GM10847 (cell line): ENCODE results near the gene NUFIP2.

ENCODE experiments used
- POLR2A ChIP-seq: IDR thresholded peaks from 2 replicates; pipeline ENCODE4 v1.6.1; 2011; ENCODE audit not compliant: insufficient read length; ENCODE audit errors: extremely low read depth

NUFIP2 gene, protein sequence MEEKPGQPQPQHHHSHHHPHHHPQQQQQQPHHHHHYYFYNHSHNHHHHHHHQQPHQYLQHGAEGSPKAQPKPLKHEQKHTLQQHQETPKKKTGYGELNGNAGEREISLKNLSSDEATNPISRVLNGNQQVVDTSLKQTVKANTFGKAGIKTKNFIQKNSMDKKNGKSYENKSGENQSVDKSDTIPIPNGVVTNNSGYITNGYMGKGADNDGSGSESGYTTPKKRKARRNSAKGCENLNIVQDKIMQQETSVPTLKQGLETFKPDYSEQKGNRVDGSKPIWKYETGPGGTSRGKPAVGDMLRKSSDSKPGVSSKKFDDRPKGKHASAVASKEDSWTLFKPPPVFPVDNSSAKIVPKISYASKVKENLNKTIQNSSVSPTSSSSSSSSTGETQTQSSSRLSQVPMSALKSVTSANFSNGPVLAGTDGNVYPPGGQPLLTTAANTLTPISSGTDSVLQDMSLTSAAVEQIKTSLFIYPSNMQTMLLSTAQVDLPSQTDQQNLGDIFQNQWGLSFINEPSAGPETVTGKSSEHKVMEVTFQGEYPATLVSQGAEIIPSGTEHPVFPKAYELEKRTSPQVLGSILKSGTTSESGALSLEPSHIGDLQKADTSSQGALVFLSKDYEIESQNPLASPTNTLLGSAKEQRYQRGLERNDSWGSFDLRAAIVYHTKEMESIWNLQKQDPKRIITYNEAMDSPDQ

DNA sequence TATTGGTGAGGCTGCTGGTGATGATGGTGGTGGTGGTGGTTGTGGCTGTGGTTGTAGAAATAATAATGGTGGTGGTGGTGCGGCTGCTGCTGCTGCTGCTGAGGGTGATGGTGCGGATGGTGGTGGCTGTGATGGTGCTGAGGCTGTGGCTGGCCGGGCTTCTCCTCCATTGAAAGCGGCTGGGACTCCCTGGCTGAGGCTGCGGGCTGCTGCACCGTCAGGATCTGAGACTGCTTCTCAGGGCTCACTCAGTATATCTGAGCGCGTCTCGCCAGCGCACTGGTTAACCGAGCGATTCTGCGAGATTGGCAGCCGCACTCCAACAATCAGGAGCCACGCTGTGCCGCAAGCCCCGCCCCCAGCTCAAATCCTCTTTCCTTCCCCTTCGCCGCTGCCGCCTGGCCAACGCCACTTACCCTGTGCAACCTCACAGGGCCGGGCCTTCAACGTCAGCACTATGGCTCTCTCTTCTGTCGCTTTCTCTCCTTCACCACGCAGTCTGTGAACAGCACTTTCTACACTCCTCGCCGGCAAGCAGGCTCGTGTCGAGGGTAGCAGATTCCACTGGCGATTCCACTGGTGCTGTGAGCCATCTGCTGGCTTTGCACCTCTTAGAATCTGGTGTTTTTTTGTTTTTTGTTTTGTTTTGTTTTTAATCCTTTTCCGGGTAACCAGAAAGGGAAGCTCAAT, at the start of gene NUFIP2:
Gene NUFIP2, minus strand, starts transcription at position 259 of the 690 bp plus-strand sequence. Its CDS starts 89 bp downstream, at position 170.
- peak; percentile 99 for TF ChIP-seq POLR2A

DNA sequence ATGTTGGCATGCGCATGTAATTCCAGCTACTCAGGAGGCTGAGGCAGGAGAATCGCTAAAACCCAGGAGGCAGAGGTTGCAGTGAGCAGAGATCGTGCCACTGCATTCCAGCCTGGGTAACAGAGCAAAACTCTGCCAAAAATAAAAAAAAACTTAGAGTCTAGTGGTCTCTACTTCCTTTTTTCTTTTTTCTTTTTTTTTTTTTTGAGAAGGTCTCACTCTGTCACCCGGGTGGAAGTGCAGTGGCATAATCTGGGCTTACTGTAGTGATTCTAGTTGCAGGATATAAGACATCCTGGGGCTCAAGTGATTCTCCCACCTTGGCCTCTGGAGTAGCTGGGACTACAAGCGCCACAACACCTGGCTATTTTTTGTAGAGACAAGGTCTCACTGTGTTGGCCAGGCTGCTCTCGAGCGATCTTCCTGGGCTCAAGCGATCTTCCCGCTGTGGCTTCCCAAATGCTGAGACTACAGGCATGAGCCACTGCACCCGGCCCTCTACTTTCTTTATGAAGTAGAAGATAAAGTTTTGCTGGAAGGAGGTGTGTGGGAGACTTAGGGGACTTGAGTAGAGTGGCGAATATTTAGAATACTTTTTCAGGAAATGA, 48.3 kb upstream of the NUFIP2 start:
- no peak for TF ChIP-seq POLR2A

DNA sequence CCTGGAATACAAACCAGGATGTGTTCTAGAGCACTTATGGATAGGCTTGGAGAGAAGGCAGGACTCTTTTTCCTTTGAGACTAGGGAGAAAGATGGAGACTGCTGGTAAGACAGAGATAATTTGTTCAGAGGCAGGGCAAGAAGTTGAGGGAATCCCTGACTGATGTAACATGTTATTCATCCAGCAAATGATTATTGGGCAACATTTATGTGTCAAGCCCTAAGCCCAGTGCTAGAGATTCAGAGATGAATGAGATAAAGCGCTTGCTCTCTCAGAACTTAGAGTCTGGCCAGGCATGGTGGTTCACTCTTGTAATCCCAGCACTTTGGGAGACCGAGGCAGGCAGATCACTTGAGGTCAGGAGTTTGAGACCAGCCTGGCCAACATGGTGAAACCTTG, 47.8 kb upstream of the NUFIP2 start:
- no peak for TF ChIP-seq POLR2A

DNA sequence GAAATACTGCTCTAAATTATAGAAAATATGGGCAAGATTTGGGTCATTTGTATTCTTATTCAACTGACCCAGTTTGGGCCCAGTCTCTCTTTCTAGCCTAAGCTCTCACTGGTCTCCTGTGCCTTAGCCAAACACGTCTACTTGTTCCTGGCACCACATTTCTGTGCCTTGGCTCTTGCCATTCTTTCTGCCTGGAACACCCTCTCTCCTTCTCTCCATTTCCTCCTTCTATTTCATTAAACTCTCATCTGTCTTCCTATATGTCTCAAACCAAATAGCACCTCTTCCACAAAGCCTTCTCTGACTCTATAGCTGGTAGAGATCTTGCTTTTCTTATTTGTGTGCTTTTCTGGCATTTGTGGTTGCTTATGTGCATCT, 37.7 kb upstream of the NUFIP2 start:
- TF ChIP-seq POLR2A = no peak

DNA sequence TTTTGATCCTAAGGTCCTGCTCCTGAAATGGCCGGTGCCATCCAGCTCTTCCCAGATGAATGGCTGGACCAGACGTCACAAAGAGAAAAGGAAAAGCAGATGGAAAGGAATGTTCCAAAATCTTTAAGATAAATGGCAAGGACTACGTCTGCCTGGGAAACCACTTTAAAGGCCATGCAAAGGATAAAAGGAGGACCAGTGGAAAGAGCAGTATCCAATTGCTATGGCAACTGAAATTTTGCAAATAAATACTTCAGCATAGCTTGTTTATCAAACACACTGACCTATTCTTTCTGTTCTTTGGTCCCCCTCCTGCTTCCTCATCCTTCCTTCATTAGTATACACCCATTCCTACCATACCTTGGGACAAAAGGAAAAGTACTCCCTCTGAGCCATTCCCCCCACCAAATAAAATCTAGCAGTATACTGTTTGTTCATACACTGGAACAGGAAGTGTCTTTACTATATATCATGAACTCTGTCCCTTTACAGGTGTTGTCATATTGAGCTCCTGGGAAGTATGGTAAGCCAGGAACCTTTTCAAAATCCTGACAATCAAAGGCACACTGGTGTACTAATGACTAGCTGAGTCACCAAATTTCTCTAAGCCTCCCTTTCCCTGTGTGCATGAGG, 37.2 kb upstream of the NUFIP2 start:
- TF ChIP-seq POLR2A = no peak

DNA sequence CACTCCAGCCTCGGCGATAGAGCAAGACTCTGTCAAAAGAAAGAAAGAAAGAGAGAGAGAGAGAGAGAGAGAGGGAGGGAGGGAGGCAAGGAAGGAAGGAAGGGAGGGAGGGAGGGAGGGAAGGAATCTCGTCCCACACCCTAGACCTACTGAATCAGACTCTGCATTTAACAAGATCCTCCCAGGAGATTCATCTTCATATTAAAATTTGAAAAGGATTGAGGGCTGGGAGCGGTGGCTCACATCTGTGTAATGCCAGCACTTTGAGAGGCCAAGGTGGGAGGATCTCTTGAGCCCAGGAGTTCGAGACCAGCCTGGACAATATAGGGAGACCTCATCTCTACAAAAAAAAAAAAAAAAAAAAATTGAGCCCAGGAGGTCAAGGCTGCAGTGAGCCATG, 33.5 kb upstream of the NUFIP2 start:
- TF ChIP-seq POLR2A = no peak

DNA sequence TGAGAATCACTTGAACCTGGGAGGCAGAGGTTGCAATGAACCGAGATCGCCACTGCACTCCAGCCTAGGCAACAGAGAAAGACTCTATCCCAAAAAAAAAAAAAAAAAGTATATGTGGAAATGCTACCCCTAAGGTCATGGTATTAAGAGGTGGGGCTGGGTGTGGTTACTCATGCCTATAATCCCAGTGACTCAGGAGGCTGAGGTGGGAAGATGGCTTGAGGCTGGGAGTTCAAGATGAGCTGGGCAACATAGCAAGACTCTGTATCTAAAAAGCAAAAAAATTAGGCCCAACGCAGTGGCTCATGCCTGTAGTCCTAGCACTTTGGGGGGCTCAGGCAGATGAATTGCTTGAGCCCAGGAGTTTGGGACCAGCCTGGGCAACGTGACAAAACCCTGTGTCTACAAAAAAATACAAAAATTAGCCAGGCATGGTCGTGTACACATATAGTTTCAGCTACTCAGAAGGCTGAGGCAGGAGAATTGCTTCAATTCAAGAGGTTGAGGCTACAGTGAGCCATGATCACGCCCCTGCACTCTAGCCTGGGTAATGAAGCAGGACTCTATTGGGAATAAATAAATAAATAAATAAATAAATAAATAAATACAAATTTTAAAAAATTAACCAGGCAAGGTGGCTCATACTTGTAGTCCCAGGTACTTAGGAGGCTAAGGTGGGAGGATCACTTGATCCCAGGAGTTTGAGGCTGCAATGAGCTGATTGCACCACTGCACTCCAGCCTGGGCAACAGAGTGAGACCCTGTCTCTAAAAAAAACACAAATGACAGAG, 32.3 kb upstream of the NUFIP2 start:
- TF ChIP-seq POLR2A = no peak

DNA sequence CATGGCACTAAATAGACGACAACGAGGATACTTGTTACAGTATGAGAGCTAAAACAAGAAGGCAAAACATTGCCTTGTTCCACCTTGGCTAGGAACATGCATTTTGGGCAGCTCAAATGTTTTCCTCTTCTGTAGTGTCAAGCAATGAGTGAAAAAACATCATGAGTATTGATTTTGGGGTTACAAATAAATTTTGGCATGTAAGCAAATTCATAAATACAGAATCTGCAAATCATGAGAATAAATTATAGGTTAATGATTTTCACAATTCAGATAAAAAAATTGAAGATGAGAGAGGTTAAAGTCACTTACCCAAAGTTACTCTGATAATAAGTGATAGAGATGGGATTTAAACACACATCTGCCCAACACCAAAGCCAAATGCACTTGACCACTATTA, 28.4 kb upstream of the NUFIP2 start:
- no peak for TF ChIP-seq POLR2A

DNA sequence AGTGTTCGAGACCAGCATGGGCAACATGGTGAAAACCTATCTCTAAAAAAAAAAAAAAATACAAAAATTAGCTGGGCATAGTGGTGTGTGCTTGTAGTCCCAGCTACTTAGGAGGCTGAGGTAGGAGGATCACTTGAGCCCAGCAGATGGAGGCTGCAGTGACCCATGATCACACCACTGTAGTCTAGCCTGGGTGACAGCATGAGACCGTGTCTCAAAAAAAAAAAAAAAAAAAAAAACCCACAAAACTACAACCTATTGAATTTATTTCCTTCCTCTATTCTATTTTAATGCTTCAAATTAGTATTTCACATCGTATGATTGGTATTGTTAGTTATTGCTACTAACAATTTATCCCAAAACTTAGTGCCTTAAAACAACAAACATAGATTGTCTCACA, 9.4 kb upstream of the NUFIP2 start:
- no peak for TF ChIP-seq POLR2A

DNA sequence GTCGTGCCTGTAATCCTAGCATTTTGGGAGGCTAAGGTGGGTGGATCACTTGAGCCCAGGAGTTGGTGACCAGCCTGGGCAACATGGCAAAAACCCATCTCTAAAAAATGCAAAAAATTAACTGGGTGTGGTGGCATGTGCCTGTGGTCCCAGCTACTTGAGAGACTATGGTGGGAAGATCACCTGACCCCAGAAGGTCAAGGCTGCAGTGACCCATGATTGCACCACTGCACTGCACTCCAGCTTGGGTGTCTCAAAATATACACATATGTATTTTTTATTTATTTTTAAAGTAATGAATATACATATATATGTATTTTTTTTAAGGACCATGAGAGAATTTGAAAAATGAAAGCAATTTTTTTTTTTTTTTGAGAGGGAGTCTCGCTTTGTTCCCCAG, 5.1 kb upstream of the NUFIP2 start:
- no peak for TF ChIP-seq POLR2A

DNA sequence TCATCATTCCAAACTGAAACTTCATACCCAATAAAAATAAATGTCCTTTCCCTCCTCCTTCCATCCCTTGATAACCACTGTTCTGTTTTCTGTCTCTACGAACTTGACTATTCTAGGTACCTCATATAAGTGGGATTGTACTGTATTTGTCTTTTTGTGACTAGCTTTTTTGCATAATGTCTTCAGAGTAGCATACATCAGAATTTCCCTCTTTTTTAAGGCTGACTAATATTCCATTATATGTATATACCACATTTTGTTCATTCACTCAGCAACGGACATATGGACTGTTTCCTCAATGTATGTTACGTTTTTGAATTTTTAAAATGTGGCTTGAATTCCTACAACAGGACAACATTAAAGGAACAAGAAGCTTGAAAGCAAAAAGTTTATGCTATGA, 1.5 kb upstream of the NUFIP2 start:
- TF ChIP-seq POLR2A = no peak

DNA sequence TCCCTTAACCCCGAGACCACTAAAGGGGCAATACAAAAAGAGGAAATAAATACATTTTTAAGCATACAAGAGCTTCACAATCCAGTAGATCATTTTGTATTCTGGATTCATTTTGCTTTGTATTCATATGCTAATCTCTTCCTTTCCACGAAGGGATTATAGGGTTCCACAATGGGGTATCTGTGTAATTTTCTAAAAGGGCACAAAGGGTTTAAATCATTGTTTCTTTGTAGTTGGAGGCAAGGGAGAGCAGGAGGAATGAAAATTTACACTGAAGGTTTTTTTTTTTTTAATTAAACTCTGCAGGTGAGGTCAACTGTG, 592 bp upstream of the NUFIP2 start:
- no peak for TF ChIP-seq POLR2A

DNA sequence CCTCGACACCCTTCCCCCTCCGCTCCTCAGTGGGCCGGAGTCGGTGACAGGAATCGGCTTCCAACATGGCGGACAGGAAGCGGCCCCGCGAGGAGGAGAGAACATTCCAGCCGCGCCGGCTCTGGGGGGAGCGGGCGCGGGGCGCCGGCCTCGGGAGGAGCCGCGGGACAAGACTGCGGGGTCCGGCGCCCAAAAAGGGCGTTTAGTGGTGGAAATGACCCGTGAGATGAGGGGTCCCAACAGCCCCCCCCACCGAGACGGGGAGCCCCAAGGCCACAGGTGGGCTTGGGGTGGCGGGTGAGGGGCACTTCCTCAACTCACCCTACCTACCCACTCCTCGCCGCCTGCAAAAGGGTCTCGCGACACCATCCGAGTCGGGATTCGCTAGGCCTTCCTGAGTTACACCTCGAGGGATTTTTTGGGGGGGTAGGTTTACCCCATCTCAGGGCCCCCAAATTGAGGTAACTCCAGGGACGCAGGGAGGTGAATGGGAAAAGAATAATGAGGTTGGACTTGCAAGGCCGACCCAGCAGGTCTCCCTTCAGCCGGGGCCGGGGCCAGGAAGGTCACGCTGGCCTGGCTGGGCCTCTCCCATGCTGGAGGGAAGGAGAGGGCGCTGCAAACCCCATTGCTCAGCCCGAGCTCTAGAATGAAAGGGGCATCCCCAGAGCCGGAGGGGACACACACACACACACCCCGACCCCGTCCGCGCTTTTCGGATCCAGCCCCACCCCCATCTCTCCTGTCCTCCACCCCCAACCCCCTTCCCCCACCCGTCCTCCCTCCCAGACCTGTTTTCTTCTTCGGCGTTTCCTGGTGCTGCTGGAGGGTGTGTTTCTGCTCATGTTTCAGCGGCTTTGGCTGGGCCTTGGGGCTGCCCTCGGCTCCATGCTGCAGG, 707 bp downstream of the NUFIP2 start:
- TF ChIP-seq POLR2A = no peak
